GM19324 (cell line): ENCODE data around the gene WNK4.

Source experiments
- ATAC-seq: cut with Tn5 transposase; IDR thresholded peaks from one replicate; pipeline ENCODE4 v1.9.1; 2021; ENCODE audit warnings: mild to moderate bottlenecking, moderate library complexity; ENCODE audit not compliant: unreplicated experiment, low FRiP score

WNK4 gene

GRCh38 chr17:42795465-42795864 lies 15.1 kb downstream of the WNK4 start:
- no peak for ATAC-seq

DNA sequence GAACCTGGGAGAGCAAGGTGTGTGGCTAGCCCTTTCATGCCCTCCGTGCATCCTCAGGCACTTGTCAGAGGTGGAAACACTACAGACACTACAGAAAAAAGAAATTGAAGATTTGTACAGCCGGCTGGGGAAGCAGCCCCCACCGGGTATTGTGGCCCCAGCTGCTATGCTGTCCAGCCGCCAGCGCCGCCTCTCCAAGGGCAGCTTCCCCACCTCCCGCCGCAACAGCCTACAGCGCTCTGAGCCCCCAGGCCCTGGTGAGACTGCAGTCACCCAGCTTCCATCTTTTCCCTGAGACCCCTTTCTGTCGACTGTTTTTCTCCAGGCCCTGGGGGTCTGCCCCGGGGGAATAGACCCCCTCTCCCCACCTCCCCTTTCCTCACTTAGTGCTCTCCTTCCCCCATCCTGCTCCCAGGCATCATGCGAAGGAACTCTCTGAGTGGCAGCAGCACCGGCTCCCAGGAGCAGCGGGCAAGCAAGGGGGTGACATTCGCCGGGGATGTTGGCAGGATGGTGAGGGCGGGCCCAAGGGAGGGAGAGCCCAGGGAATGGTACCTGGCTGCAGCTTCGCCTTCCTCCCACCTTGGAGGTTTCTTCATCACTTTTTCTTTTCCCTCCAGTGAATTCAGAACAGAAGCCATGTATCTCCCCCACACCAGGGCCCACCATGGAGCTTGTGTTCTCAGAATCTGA lies 15.8 kb downstream of the WNK4 start:
- ATAC-seq: no peak

DNA sequence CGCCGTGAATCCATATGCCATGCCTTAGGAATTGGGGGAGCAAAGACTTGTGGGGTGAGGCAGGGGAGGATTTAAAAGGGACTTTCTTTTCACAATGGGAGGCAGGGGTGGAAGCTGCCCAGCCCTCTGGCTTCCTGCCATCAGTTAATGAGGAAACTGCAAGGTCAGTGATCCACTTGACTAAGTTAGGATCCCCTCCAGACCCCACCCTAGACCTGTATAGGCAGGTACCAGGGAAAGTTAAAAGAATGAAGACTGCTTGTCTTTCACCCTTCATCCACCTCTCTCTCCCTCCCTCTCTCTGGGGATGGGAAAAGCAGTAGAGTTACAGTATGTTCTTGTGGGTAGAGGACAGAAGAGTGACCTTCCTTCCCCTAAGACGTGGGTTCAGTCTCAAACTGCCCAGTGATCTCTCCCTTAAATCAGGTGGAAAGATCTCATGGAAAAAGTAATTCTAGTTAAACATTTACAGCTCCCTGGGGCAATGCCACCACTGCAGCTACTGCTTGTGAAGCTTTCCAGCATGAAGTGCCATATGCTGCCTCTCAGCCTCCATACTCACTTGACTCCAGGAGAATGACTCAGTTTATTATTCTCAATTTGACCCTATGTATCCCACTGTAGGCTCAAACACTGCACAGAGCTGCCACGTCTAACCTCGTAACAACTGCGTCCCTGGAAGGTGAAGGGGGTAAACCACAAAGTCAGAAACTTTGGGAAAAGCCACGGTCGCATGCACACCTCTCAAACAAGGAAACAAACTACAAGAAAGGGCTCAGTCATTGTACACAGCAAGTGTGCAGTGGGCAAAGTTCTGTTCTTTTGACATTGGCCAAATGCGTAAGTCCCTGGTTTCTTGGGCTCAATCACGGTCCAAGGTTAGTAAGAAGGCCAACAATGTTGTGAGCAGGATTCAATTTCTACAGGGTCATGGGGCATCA lies 16.9 kb downstream of the WNK4 start:
- ATAC-seq: no peak

- no peak for ATAC-seq
Measured at GRCh38 chr17:42798011-42798382, 17.6 kb downstream of the WNK4 start.

GRCh38 chr17:42798383-42799380 lies 18.3 kb downstream of the WNK4 start, which contains the start of the genes CNTD1 and COA3:
Gene CNTD1, plus strand, starts transcription at chr17:42798861. Its CDS starts 207 bp downstream, at chr17:42799068.
Gene COA3, minus strand, starts transcription at chr17:42798704. Its CDS starts 23 bp downstream, at chr17:42798681.
- peak; percentile 77 for ATAC-seq

- no peak for ATAC-seq
Measured at GRCh38 chr17:42803074-42803883, 22.9 kb downstream of the WNK4 start.

GRCh38 chr17:42804918-42805367 lies 24.5 kb downstream of the WNK4 start:
- ATAC-seq: no peak

DNA sequence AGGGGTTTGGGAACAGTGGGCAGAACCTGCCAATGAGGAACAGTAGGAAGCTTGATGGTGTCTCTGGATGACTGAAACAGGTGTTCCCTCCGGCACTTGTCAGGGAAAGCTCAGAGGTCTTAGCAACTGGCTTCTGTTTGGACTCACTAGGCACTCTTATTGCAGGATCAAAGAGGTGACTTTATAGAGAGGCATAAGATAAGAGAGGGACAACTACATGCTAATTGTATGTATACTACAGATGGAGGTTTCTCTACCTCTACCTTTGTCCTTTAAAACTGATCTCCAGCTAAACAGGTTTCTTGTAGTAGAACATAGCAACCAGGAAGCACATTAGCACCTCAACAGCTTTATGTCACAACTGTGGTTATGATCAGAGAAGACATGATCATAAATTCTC lies 25.8 kb downstream of the WNK4 start:
- no peak for ATAC-seq

DNA sequence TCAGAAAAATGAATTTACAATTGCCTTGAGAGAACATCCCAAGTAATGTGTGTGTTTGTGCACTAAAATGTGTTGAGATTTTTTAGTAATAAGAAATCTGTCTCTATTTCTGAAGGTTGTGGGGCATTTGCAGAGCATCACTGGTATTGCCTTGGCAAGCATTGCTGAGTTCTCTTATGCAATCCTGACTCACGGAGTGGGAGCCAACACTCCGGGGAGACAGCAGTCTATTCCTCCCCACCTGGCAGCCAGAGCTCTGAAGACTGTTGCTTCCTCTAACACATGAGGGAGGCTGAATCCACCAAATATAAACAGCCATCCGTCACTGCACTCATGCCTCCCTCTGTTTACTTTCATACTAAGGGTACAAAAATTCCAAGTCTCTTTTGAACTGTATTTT lies 28.8 kb downstream of the WNK4 start:
- no peak for ATAC-seq

GRCh38 chr17:42814633-42815399 lies 34.4 kb downstream of the WNK4 start:
- ATAC-seq: no peak

- ATAC-seq: no peak
Measured at GRCh38 chr17:42817866-42818265, 37.5 kb downstream of the WNK4 start.

DNA sequence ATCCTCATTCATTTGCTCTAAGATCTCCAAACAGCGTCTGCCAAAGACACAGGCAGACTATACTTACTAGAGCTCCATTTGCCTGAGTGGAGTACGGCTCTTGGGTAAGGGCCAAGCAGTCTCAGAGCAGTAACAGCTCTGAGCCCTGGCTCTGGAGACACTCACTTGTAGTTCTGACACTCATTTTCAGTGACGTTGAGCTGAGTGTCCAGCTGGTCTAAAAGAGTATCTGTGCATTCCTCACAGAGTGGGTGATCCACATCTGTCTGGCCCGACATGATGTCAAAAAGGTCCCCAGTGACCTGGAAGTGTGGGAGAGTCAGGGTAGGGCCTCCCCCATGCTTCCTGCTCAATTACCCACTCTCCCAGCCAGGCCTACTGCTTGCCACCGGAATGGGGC lies 38.0 kb downstream of the WNK4 start:
- ATAC-seq: no peak

GRCh38 chr17:42819939-42820535 lies 39.6 kb downstream of the WNK4 start:
- no peak for ATAC-seq

DNA sequence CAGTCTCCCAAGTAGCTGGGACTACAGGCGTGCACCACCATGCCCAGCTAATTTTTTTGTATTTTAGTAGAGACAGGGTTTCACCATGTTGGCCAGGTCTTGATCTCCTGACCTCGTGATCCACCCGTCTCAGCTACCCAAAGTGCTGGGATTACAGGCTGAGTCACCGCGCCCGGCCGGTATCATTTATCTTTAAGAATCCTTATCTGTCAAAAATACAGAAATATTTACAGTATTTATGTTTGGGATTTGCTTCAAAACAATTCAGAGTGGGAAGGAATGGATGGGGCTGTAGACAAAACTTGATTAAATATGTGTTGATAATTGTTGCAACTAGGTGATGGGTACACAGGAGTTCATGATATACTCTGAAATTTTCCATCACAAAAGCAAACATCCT lies 40.8 kb downstream of the WNK4 start:
- ATAC-seq: no peak

DNA sequence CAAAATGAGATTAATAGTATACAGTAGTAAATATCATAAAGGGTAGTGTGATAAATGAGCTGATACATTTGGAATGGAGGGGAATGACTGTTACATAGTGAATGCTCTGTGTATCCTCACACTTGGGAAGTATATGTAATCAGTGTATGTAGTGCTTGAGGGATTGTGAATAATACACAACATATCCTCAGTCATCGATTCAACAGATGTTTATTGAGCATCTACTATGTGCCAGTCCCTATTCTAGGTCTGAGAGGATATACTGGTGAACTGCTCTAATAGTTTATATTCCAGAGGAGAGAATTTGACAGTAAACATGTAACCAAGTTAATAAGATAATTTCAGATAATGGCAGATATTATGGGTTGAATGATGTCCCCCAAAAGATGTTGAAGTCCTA lies 47.1 kb downstream of the WNK4 start:
- no peak for ATAC-seq

- ATAC-seq: no peak
Measured at GRCh38 chr17:42830971-42831370, 50.6 kb downstream of the WNK4 start.

- ATAC-seq: no peak
Measured at GRCh38 chr17:42832213-42832933, 52.0 kb downstream of the WNK4 start.
